Activated gamma-delta T cell (primary cell): Measurements from ENCODE around the gene GRIP1.
"Not testable (repeated sequence)": the region's sequence is repeated elsewhere in the genome, so short reads cannot be mapped to it uniquely, and the experiment has no call there.

Experiments
- DNase-seq: peaks from one replicate; lab custom pipeline; 2025; lab: John Stamatoyannopoulos, UW

The GRIP1 gene

DNA sequence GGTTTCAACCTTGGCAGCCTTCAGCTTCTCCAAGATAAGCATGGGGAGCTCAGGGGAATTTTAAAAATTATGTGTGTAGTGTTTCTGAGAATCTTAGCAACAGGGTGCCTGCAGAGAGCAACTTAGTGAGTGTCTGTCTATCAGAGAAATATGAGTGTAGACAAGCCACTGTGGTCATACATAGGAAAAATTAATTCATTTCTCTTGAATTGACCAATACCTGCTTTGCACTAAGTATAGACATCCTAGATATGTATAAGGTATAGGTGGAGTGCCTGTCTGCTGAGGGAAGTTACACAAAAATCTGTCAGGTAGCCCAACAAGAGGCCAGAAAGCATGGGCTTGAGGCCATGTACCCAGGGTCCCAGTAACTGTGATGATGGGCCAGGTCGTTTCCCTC is 355.9 kb downstream of the GRIP1 start:
- DNase-seq: no peak

DNA sequence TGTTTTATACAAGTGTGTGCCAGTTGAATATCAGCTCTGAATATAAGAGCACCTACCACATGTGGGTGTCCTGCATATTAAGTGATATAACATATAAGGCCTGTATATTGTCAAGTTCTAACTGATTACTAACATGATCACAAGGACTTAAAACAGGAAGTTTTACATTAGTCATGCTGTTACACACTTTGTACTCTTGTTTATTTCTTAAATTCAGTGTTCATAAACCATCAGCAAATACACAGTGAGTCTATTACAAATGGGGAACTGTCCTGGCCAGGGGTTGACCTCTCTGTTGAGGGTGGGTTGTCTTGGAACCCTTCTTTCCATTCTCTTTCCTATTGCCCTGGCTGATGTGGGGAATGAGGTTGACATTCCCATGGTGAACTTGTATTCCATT is 357.4 kb downstream of the GRIP1 start:
- no peak for DNase-seq

DNA sequence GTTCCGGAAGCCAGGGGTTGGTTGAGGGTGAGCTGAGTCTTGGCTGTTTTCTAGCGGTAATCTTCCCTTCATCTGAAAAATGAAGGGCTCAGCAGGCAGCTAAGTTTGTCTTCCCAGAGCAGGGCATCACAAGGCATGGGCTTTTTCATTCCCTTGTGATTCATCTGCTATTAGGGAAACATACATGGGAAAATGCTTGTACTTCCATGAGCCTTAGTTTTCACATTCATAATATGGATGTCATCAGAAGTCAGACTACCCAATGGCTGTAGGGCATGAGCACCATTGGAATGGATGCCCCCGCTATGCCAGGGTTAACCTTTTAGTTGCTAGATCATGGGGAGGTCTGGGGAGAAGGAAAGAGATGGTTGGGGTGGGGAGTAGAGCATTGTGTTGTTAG is 357.9 kb downstream of the GRIP1 start:
- no peak for DNase-seq

DNA sequence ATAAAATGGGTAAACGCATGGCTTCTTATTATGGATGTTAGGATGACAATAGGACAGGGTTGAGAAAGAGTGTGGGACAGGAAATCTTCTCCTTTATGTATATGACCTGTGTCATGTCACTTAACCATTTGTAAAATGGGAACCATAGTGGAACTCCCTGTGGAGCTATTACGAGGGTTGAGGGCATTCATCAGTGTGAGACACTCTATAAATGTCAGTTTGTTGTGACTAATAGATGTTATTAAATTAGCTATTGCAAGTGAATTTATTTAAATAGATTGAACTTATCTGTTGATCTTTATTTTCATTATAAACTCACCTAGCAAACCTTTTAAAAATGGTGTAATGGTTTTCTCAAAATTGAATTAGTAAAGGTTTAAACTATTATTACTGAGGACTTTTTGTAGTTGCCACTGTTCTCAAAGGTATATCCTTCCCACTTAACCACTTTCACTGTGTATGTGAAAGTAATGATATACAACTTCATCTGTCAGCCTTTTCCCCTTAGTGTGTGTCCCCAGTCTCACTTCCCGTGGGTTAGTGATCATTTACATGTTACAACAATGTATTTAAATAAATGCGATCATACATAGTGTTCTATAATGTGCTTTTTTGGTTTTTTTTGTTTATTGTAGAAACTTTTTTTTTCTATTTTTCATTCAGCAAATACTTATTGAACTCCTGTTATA is 359.5 kb downstream of the GRIP1 start:
- no peak for DNase-seq

DNA sequence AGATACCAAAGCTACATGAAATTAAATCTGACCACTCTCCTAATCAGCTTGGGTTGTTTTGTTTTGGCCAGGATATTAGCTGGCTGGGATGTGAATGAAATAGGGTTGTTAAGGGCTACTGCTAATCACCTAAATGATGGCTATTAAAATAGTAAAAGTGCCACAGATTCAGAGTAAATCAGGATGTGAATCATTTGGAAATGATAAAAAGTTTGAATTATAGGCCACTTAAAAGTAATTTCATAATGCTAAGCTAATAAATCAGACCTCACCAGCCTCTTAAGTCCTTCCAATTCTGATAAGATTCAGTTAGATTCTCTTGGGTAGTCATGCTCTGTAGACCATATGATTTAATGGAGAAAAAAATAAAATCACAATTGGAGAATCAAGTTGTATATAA is 364.6 kb downstream of the GRIP1 start:
- DNase-seq: no peak

DNA sequence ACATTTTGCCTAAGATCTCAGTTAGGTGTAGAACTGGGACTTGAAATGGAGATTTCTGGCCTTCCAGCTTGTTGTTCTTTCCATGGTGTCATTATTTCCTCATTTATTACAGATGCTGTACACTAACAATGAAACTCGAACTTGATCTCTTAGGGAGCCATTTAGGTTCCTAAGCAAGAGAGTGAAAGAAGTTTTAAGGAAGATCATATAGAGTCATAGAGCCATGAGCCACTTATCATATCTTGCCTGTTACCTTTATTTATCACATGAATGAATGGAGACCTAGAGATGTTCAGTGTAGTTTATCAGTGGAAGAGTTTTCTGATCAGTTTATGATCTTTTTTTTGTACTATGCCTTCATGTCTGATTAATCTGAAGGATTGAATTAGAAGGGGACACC is 366.7 kb downstream of the GRIP1 start:
- no peak for DNase-seq

DNA sequence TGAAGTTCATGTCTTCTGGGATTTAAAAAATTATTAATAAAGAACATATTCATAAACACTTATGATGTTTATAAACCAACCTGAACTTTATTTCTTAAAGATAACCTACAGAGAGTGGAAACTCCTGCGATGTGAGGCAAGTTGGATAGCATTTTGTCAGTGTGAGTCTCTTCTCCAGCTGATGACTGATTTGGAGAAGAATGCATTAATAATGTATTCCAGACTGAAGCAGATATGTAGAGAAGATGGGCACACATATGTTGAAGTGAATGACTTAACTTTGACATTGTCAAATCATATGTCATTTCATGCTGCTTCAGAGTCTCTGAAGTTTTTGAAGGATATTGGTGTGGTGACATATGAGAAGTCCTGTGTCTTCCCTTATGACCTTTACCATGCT is 369.3 kb downstream of the GRIP1 start:
- no peak for DNase-seq

DNA sequence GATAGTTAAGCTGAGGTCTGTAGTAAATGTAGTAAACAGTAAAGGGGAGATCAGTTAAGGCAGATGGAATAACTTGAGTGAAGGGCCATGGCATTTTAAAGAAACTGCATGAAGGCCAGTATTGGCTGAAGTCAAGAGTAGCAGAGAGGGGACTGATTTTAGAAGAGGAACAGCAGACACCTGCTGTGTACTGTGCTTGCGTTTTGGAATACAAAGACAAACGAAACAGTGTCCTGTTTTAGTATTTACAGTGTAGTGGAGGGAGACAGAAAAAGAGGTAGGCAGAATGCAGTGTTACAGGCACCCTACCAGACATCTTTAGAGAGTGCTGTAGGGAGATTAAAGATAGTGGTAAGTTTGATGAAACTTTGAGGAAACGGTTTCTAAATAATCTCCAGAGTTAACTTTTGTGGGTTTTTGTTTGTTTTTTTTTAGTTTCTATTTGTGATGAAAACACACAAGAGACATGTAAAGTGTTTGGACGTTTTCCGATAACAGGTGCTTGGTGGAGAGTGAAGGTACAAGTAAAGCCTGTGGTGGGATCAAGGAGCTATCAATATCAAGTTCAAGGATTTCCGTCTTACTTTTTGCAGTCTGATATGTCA is 374.5 kb downstream of the GRIP1 start:
- no peak for DNase-seq

DNA sequence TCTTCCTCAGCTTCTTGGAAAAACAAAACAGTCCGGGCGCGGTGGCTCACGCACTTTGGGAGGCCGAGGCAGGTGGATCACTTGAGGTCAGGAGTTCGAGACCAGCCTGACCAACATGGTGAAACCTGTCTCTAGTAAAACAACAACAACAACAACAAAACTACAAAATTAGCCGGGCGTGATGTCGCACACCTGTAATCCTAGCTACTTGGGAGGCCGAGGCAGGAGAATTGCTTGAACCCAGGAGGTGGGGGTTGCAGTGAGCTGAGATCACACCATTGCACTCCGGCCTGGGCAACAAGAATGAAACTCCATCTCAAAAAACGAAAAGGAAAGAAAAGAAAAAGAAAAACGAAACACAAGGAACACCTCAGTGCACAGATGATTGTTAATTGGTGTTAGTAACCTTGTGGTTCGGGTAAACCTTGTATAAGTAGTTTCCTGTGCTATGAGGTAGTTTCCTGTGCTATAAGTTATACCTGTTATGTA is 375.5 kb downstream of the GRIP1 start:
- DNase-seq: not testable (repeated sequence)

DNA sequence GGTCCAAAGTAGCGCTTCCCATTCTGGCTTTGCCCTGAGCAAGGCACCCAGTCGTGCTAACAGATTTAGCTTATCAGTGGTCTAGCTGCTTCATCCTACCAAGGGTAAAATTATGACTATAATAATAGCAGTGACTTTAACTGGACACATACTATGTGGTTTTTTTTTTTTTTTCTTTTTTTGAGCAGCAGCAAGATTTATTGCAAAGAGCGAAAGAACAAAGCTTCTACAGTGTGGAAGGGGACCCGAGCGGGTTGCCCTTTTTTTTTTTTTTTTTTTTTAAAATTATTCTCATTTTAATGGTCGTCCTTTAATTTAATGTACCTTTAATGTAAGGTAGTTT is 376.1 kb downstream of the GRIP1 start:
- DNase-seq: no peak

DNA sequence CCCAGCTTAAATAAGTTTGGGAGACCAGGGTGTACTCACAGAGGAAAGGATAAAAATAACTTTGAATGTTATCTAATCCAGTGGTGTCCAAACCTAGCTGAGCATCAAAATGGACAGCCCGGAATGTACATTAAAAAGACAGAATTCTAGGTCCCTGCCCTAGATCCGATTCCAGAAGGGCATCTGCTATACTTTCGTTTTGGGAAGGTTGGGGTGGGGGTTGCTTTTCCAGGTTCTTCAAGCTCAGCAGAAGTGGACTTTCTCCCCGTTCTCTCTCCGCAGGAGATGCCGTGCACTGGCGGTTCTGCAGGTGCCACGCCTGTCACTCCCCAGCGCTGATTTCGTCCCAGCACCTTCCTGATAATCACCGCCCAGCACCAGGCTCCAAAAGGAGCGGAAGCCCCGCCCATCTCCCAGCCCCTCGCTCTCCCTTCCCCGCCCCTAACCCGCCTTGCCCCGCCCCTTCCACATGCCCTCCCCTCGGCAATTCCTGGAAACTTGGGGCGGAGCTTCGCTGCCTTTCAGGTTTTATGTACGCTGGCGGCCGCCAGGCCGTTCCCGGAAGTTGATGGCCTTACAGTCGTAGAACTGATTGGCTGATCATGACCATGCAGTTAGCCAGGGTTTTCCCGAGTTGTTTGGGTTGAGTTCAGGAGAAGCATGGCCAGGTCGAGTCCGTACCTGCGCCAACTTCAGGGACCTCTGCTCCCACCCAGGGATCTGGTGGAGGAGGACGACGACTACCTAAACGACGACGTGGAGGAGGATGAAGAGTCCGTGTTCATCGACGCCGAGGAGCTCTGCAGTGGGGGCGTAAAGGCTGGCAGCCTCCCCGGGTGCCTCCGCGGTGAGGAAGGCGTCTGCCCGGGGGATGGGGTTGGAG is 376.7 kb downstream of the GRIP1 start, which contains the start of gene HELB:
TSS of gene HELB (plus strand) at position 550 of the 883 bp plus-strand sequence. CDS start at position 661, 111 bp downstream.
- DNase-seq: peak; percentile 75

DNA sequence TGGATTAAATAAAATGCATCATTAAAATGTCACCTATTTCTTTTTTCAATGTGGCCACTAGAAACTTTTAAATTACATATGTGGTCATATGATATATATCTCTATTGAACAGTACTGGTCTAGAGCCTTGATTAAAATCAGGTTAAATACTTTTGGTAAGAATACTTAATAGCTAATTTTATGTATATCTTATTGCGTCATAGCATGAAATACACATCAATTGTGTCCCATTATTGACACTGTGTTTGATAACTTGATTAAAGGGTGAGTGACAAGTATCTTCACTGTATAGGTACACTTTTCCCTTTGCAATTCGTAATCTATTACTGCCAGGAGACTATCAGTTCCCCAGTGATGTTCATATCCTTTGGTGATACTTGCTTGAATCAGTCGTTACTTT is 381.0 kb downstream of the GRIP1 start:
- DNase-seq: no peak
